Measurements from ENCODE around the gene IL22RA1.

The IL22RA1 gene

GRCh38 chr1:24111262-24111995 is 31.5 kb downstream of the IL22RA1 start:
- DNase-seq, result no peak

GRCh38 chr1:24110642-24111261 is 32.2 kb downstream of the IL22RA1 start:
- DNase-seq, result no peak

GRCh38 chr1:24109686-24110475 is 33.1 kb downstream of the IL22RA1 start:
- no peak for DNase-seq

GRCh38 chr1:24109166-24109483 is 33.8 kb downstream of the IL22RA1 start:
- DNase-seq, result no peak

GRCh38 chr1:24108334-24109165 is 34.4 kb downstream of the IL22RA1 start:
- no peak for DNase-seq

GRCh38 chr1:24107462-24108138 is 35.3 kb downstream of the IL22RA1 start:
- no peak for DNase-seq

- no peak for DNase-seq
Measured at GRCh38 chr1:24105368-24106160, 37.4 kb downstream of the IL22RA1 start.

- no peak for DNase-seq
Measured at GRCh38 chr1:24104854-24105253, 38.1 kb downstream of the IL22RA1 start.

- no peak for DNase-seq
Measured at GRCh38 chr1:24103879-24104278, 39.1 kb downstream of the IL22RA1 start.

GRCh38 chr1:24103408-24103807 is 39.5 kb downstream of the IL22RA1 start:
- DNase-seq, result no peak

GRCh38 chr1:24102961-24103360 is 40.0 kb downstream of the IL22RA1 start:
- DNase-seq, result no peak

- no peak for DNase-seq
Measured at GRCh38 chr1:24101796-24102586, 40.9 kb downstream of the IL22RA1 start.

GRCh38 chr1:24100945-24101737 is 41.8 kb downstream of the IL22RA1 start:
- no peak for DNase-seq

- no peak for DNase-seq
Measured at GRCh38 chr1:24098943-24099638, 43.8 kb downstream of the IL22RA1 start.

GRCh38 chr1:24098102-24098501 is 44.8 kb downstream of the IL22RA1 start:
- no peak for DNase-seq

GRCh38 chr1:24097663-24098062 is 45.3 kb downstream of the IL22RA1 start:
- no peak for DNase-seq

- no peak for DNase-seq
Measured at GRCh38 chr1:24096739-24097103, 46.2 kb downstream of the IL22RA1 start.

- DNase-seq, result no peak
Measured at GRCh38 chr1:24096009-24096738, 46.8 kb downstream of the IL22RA1 start.

Measured in NCI-H1930 (cell line).